HL-60 (cell line): ENCODE data around the gene REPS2.

Experiments
- DNase-seq, 2 experiments: peaks; one replicate each; pipeline ENCODE4 v3.0.0-alpha.2; 2010 to 2020; ENCODE audit warnings: low read depth in 1 of 2, low spot score in 1 of 2
- H3K27ac ChIP-seq: fragments of 250-450 bp; sonication (Bioruptor Pico); replicated peaks from 2 replicates; pipeline ENCODE4 v1.5.1; 2020; ENCODE audit warnings: mild to moderate bottlenecking, moderate library complexity
- H3K27me3 ChIP-seq: fragments of 250-450 bp; sonication (Bioruptor Pico); 2 replicates; pipeline ENCODE4 v1.5.1; 2021; ENCODE audit warnings: mild to moderate bottlenecking, moderate library complexity; ENCODE audit not compliant: insufficient read depth, poor library complexity, severe bottlenecking
- H3K4me3 ChIP-seq: replicated peaks from 2 replicates; pipeline ENCODE4 v1.5.1; 2011; ENCODE audit warnings: mild to moderate bottlenecking, control low read depth, low read length; ENCODE audit not compliant: insufficient read depth
- CTCF ChIP-seq: IDR thresholded peaks from one replicate; pipeline ENCODE4 v1.5.1; 2011; ENCODE audit warnings: low read length, control low read depth, inconsistent platforms; ENCODE audit not compliant: insufficient read depth
- GABPA ChIP-seq: IDR thresholded peaks from 2 replicates; pipeline ENCODE4 v1.6.1; 2012; ENCODE audit warnings: low read depth
- POLR2AphosphoS5 ChIP-seq: IDR thresholded peaks from 2 replicates; pipeline ENCODE4 v1.6.1; 2012; ENCODE audit warnings: low read depth
- REST ChIP-seq: IDR thresholded peaks from 2 replicates; pipeline ENCODE4 v1.6.1; 2012; ENCODE audit warnings: low read depth; ENCODE audit not compliant: insufficient replicate concordance
- SPI1 ChIP-seq: IDR thresholded peaks from 2 replicates; pipeline ENCODE4 v1.6.1; 2012; ENCODE audit warnings: low read depth, mild to moderate bottlenecking, borderline replicate concordance

Gene REPS2

GRCh38 chrX:16924631-16925480 is 21.6 kb upstream of the REPS2 start:
- TF ChIP-seq REST (no peak), GABPA (no peak), SPI1 (no peak), POLR2AphosphoS5 (no peak), CTCF (no peak)
- Histone ChIP-seq H3K4me3 (no peak overlapping the region), H3K27me3 (no peaks in the 10 kb centered on the region), H3K27ac (no peak overlapping the region)
- no peak for DNase-seq

GRCh38 chrX:16930392-16930791 is 16.1 kb upstream of the REPS2 start:
- H3K4me3 ChIP-seq, result no peak overlapping the region
- TF ChIP-seq REST (no peak), CTCF (no peak), SPI1 (no peak), GABPA (no peak)
- no peaks in the 10 kb centered on the region for H3K27me3 ChIP-seq
- no peak for DNase-seq
- H3K27ac ChIP-seq, result no peak overlapping the region

GRCh38 chrX:16931371-16931770 is 15.1 kb upstream of the REPS2 start:
- H3K27me3 ChIP-seq, result no peaks in the 10 kb centered on the region
- no peak overlapping the region for H3K4me3 ChIP-seq
- no peak overlapping the region for H3K27ac ChIP-seq
- DNase-seq, result peak in 1 of 2 experiments; percentile 27
- no peak for TF ChIP-seq POLR2AphosphoS5
- TF ChIP-seq SPI1, result no peak
- TF ChIP-seq CTCF, result no peak
- no peak for TF ChIP-seq REST
- TF ChIP-seq GABPA, result no peak
